AG10803 (cell line): ENCODE measurements around the gene DNAJB5.

Experiments used
- DNase-seq: peaks from one replicate; pipeline ENCODE4 v3.0.0; 2010; ENCODE audit warnings: low read depth
- H3K4me3 ChIP-seq: 2 replicates; pipeline ENCODE4 v1.5.1; 2011; ENCODE audit warnings: mild to moderate bottlenecking, low read length, control low read depth
- TF ChIP-seq, protein P1 (sequence below): conservative IDR thresholded peaks from 2 replicates; pipeline ENCODE4 v1.5.1; 2011; ENCODE audit warnings: mild to moderate bottlenecking, low read length, control low read depth, inconsistent platforms

DNAJB5 gene

DNA sequence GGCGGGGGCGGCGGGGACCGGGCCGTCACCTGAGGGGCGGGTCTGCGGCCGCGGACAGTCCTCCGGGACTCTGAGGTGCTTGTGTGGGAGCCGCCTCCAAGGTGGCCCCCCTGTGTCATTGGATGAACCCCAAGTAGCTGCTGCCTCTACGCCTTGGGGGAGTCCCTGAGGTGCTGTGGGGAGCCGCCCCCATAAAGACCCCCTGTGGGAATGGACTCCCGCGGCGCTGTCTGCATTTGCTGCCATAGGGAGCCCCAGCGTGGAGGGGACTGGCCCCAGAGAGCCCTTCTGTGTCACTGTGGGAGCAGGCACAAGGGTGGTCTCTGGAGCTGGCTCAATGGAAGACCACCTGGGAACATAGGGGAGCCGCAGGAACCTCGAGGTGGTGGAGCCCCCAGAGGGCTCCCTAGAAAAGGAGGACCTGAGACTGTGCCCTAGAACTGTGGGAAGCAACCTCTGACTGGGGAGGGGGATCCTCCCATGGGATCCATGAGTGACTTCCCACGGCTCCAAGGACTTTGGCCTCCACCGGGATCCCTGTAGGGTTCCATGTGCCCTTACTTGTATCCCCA lies 31.0 kb upstream of the DNAJB5 start:
- TF ChIP-seq, protein P1, sequence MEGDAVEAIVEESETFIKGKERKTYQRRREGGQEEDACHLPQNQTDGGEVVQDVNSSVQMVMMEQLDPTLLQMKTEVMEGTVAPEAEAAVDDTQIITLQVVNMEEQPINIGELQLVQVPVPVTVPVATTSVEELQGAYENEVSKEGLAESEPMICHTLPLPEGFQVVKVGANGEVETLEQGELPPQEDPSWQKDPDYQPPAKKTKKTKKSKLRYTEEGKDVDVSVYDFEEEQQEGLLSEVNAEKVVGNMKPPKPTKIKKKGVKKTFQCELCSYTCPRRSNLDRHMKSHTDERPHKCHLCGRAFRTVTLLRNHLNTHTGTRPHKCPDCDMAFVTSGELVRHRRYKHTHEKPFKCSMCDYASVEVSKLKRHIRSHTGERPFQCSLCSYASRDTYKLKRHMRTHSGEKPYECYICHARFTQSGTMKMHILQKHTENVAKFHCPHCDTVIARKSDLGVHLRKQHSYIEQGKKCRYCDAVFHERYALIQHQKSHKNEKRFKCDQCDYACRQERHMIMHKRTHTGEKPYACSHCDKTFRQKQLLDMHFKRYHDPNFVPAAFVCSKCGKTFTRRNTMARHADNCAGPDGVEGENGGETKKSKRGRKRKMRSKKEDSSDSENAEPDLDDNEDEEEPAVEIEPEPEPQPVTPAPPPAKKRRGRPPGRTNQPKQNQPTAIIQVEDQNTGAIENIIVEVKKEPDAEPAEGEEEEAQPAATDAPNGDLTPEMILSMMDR, result no peak
- H3K4me3 ChIP-seq, result no peak overlapping the region

DNA sequence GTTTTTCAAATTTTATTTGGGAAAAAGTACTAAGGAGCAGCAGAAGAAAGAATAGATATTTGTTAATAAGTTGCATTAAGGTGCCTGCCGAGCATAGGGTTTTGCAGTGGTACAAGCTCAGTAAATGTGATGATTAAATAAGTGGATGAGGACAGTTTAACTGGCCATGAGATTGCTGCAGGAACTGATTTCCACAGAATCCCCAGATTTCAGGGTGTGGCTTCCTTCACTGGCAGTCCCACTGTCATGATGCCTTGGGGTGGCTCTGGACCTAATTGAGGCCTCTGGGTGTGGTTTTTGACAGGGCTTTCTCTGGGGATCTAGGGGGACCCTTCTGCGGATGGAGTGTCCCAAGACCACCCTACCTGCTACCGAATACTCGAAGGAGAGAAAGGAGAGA lies 30.1 kb upstream of the DNAJB5 start:
- TF ChIP-seq, protein P1, result no peak
- H3K4me3 ChIP-seq, result no peak overlapping the region
- no peak for DNase-seq

More for the DNA sequence above, 31.0 kb upstream of the DNAJB5 start:
- DNase-seq, result no peak

DNA sequence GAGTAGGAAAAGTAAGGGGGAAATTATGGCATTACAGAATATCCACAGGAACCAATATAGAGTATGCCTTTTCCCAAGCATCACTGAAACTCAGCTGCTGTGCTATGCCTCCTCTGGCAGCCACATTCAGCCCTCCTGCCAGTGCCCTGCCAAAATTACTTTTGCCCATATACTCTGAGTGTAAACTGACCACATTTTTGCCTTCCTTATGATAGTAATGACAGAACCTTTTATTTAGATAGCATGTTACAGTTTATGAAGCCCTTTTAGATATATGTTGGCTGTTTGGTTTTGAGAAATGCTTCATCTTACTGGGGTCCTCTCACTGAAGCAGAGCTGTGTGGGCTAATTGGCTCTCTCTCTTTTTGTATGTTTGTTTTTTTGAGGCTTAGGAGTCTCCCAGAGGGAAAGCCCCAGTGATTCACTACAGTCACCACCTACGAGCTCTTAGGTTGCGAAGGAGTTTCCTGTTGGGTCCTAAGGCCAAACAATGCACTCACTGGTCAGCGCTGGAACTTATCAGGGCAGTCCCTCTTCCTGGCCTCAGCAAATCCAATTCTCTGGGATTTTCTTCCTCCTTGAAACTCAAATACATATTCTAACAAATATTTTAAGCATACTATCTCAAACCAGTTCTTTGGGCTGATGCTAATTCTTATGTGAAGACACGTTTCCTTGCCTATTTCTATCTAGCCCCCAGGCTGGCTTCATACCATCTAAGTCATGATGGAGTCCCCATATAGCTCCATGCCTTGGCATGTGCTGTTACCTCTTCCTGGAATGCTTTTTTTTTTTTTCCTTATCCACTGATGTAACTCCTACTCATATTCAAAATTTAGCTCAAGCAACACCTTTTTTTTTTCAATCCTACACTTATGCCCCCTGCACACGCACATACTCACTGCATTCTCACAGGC lies 27.7 kb upstream of the DNAJB5 start:
- no peak for DNase-seq
- TF ChIP-seq, protein P1, result no peak
- no peak overlapping the region for H3K4me3 ChIP-seq

DNA sequence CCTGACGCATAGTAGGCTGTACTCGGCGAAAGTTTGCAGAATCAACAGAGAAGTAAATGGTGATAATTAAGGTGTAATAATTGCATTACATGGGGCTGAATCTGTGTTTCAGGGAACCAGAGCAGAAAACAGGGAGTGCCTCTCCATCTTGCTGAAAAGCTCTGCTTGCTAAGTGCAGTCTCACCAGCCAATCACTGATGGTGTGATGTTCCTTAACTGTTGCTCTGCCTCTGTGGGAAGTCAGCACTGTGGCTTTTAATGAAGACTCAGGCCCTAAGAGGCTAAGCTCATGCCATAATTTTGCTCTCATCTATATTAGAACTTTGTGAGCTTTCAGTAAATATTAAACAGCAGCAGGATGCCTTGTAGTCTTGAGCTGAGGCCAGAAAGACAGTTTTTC lies 27.0 kb upstream of the DNAJB5 start:
- TF ChIP-seq, protein P1, result no peak
- H3K4me3 ChIP-seq, result no peak overlapping the region
- no peak for DNase-seq

DNA sequence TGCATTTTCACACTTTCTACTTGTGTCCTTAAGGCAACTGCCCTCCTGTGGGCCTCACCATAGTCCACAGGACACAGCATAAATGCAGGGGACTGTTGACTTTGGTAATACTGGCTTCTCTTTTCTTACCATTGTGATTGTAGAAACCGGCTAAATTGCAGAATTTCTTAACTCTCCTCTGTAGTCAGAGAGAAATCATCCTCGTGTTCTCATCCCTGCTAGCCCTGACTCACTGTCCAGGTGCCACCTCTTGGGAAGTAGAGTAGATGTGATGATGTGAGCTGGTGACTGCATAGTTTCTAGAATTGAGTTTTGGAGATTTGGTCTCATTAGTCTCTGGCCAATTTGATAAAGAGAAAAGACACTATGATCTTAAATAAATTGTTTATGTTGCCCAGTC lies 26.0 kb upstream of the DNAJB5 start:
- TF ChIP-seq, protein P1, result no peak
- DNase-seq, result no peak
- H3K4me3 ChIP-seq, result no peak overlapping the region

- no peak for DNase-seq
- no peak overlapping the region for H3K4me3 ChIP-seq
Observed at GRCh38 chr9:34964458-34964857, 25.1 kb upstream of the DNAJB5 start.

More at GRCh38 chr9:34964458-34964857, 25.1 kb upstream of the DNAJB5 start:
- TF ChIP-seq, protein P1, result no peak
